GM18867 (cell line): ENCODE measurements around the gene AMN1.

Experiments used
- ATAC-seq: cut with Tn5 transposase; IDR thresholded peaks from one replicate; pipeline ENCODE4 v1.9.1; 2021; ENCODE audit warnings: mild to moderate bottlenecking, moderate library complexity; ENCODE audit not compliant: unreplicated experiment

Gene AMN1

GRCh38 chr12:31633464-31633863, 95.4 kb downstream of the AMN1 start:
- no peak for ATAC-seq

- no peak for ATAC-seq
Measured at GRCh38 chr12:31631809-31632208, 97.0 kb downstream of the AMN1 start.

GRCh38 chr12:31631023-31631724, 97.6 kb downstream of the AMN1 start:
- ATAC-seq, result no peak

- no peak for ATAC-seq
Measured at GRCh38 chr12:31629756-31630732, 98.8 kb downstream of the AMN1 start.

GRCh38 chr12:31627456-31628054, 101.3 kb downstream of the AMN1 start:
- no peak for ATAC-seq

- no peak for ATAC-seq
Measured at GRCh38 chr12:31626270-31626995, 102.4 kb downstream of the AMN1 start.

GRCh38 chr12:31622038-31622437, 106.8 kb downstream of the AMN1 start:
- no peak for ATAC-seq
